ENCODE data around the gene CD58.

The CD58 gene

GRCh38 chr1:116553386-116554115 is 17.3 kb downstream of the CD58 start:
- ChIA-PET CTCF (no interaction called here), POLR2A (no interaction called here)
- DNase-seq (ENCODE audit: extremely low spot score): no peak
- no peak for TF ChIP-seq BHLHE40 (IDR thresholded peaks at IDR 0.05; ENCODE audit: borderline replicate concordance)
- TF ChIP-seq PKNOX1 (IDR thresholded peaks at IDR 0.05): peak; percentile 59

GRCh38 chr1:116546354-116546977 is 24.4 kb downstream of the CD58 start:
- POLR2A ChIA-PET: no interaction called here
- no peak for TF ChIP-seq LEF1 (IDR thresholded peaks at IDR 0.05; ENCODE audit: borderline replicate concordance)
- TF ChIP-seq FOXK2 (IDR thresholded peaks at IDR 0.05): no peak
- no peak for TF ChIP-seq FOXM1 (IDR thresholded peaks at IDR 0.05; ENCODE audit: borderline replicate concordance)
- TF ChIP-seq HDGF (IDR thresholded peaks at IDR 0.05; ENCODE audit: borderline replicate concordance): no peak
- no peak for TF ChIP-seq CTBP1 (IDR thresholded peaks at IDR 0.05; ENCODE audit: borderline replicate concordance)
- TF ChIP-seq FOXA1 (IDR thresholded peaks at IDR 0.05): no peak
- TF ChIP-seq ARNT (IDR thresholded peaks at IDR 0.05): no peak
- TF ChIP-seq ZNF384 (IDR thresholded peaks at IDR 0.05): no peak
- TF ChIP-seq SUZ12 (IDR thresholded peaks at IDR 0.05): no peak
- DNase-seq (ENCODE audit: extremely low spot score): no peak
- CTCF ChIA-PET: interaction anchor here (0.6 kb wide), 1 partner anchor 28 kb away, joined by 3 read pairs; no protein-coding TSS in a partner anchor

- CTCF ChIA-PET: no interaction called here
- DNase-seq (ENCODE audit: extremely low spot score): no peak
- POLR2A ChIA-PET: no interaction called here
- TF ChIP-seq FOXK2 (IDR thresholded peaks at IDR 0.05) (no peak), PKNOX1 (IDR thresholded peaks at IDR 0.05) (no peak), FOXM1 (IDR thresholded peaks at IDR 0.05; ENCODE audit: borderline replicate concordance) (no peak), ELF4 (IDR thresholded peaks at IDR 0.05) (no peak), ZNF384 (IDR thresholded peaks at IDR 0.05) (no peak), LEF1 (IDR thresholded peaks at IDR 0.05; ENCODE audit: borderline replicate concordance) (no peak), L3MBTL2 (conservative IDR thresholded peaks at IDR 0.05) (no peak), NFRKB (IDR thresholded peaks at IDR 0.05) (no peak), FOXA1 (IDR thresholded peaks at IDR 0.05) (no peak), SP1 (IDR thresholded peaks at IDR 0.05) (no peak), ARNT (IDR thresholded peaks at IDR 0.05) (no peak)
These were observed 25.5 kb downstream of the CD58 start for GRCh38 chr1:116545359-116545705.

GRCh38 chr1:116544588-116545358 is 26.1 kb downstream of the CD58 start:
- ChIA-PET POLR2A (no interaction called here), CTCF (no interaction called here)
- TF ChIP-seq ELF4 (IDR thresholded peaks at IDR 0.05) (no peak), SP1 (IDR thresholded peaks at IDR 0.05) (no peak), FOXA1 (IDR thresholded peaks at IDR 0.05) (no peak), ARNT (IDR thresholded peaks at IDR 0.05) (no peak), FOXM1 (IDR thresholded peaks at IDR 0.05; ENCODE audit: borderline replicate concordance) (no peak)
- no peak for DNase-seq (ENCODE audit: extremely low spot score)

- DNase-seq (ENCODE audit: extremely low spot score): no peak
- TF ChIP-seq L3MBTL2 (conservative IDR thresholded peaks at IDR 0.05): no peak
- TF ChIP-seq FOXM1 (IDR thresholded peaks at IDR 0.05; ENCODE audit: borderline replicate concordance): no peak
- TF ChIP-seq LEF1 (IDR thresholded peaks at IDR 0.05; ENCODE audit: borderline replicate concordance): no peak
- no peak for TF ChIP-seq FOXA1 (IDR thresholded peaks at IDR 0.05)
- TF ChIP-seq TARDBP (IDR thresholded peaks at IDR 0.05): no peak
- TF ChIP-seq PKNOX1 (IDR thresholded peaks at IDR 0.05): no peak
- TF ChIP-seq ARNT (IDR thresholded peaks at IDR 0.05): no peak
- no peak for TF ChIP-seq FOXK2 (IDR thresholded peaks at IDR 0.05)
- TF ChIP-seq CTBP1 (IDR thresholded peaks at IDR 0.05; ENCODE audit: borderline replicate concordance): no peak
- no peak for TF ChIP-seq SUZ12 (IDR thresholded peaks at IDR 0.05)
- TF ChIP-seq ZNF384 (IDR thresholded peaks at IDR 0.05): no peak
- TF ChIP-seq SP1 (IDR thresholded peaks at IDR 0.05): no peak
- POLR2A ChIA-PET: no interaction called here
- CTCF ChIA-PET: no interaction called here
These were observed 30.7 kb downstream of the CD58 start for GRCh38 chr1:116540088-116540487.

- no peak for DNase-seq (ENCODE audit: extremely low spot score)
- CTCF ChIA-PET: no interaction called here
- POLR2A ChIA-PET: no interaction called here
- no peak for TF ChIP-seq FOXA1 (IDR thresholded peaks at IDR 0.05)
- TF ChIP-seq ZNF384 (IDR thresholded peaks at IDR 0.05): no peak
- no peak for TF ChIP-seq BHLHE40 (IDR thresholded peaks at IDR 0.05; ENCODE audit: borderline replicate concordance)
- no peak for TF ChIP-seq CTBP1 (IDR thresholded peaks at IDR 0.05; ENCODE audit: borderline replicate concordance)
- TF ChIP-seq LEF1 (IDR thresholded peaks at IDR 0.05; ENCODE audit: borderline replicate concordance): no peak
- no peak for TF ChIP-seq FOXK2 (IDR thresholded peaks at IDR 0.05)
- no peak for TF ChIP-seq PKNOX1 (IDR thresholded peaks at IDR 0.05)
These were observed 32.3 kb downstream of the CD58 start for GRCh38 chr1:116538544-116538943.

Measured in HEK293T (cell line).